GM18520 (cell line): Measurements from ENCODE around the gene ASAP2.

ENCODE experiments used
- ATAC-seq: cut with Tn5 transposase; IDR thresholded peaks from one replicate; pipeline ENCODE4 v1.9.1; 2021; ENCODE audit not compliant: unreplicated experiment

Gene ASAP2

DNA sequence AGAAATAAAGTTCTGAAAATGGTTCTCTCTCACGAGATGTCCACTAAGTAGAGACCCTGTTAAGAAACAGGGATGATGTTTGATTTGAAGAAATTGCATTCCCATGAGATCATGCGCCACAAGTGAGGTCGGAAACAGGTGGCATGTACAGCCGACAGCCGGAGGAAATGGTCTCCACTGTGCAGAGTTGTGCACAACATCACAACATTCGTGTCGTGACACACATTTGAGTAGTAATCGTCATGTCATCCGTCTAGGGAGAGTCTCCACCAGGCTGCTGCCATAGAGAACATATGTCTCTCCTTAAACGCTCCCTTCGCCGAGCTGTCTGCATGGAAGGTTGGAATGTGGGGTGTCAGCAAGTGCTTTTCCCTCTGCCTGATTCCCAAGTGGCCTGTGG, 84.7 kb downstream of the ASAP2 start:
- ATAC-seq = no peak

DNA sequence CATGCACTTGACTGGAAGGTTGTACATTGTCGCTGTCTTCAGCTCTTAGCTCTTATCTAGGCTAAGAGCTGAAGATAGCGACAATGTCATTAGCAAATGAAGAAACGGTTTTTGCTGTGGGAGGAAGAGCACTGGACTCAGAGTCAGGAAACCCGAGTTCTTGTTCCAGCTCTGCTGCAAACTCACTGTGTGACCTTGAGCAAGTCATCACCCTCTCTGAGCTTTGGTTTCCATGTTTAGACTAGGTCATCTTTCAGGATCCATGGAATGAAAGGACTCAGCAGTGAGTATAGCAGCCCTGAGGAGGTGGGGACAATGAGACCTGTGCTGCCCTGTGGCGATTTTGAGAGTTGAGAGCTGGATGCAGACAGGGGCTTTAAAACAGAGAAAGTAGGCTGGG, 85.3 kb downstream of the ASAP2 start:
- ATAC-seq = no peak

DNA sequence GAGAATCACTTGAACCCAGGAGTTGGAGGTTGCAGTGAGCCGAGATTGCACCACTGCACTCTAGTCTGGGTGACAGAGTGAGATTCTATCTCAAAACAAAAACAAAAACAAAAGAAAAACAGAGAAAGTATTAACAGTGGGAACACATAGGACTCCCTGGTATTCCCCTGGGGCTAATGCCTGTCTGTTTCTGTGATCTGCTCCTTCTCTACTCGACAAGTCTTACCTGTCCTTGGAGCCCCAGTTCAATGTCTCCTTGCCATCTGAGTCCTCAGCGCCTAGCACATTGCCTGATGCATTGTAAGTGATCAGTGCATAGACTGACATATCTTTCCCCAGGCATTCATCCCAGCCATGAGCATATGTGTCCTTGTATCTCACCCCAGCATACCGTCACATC, 85.8 kb downstream of the ASAP2 start:
- ATAC-seq = no peak

- ATAC-seq = no peak
Observed at GRCh38 chr2:9294764-9295163, 88.2 kb downstream of the ASAP2 start.

DNA sequence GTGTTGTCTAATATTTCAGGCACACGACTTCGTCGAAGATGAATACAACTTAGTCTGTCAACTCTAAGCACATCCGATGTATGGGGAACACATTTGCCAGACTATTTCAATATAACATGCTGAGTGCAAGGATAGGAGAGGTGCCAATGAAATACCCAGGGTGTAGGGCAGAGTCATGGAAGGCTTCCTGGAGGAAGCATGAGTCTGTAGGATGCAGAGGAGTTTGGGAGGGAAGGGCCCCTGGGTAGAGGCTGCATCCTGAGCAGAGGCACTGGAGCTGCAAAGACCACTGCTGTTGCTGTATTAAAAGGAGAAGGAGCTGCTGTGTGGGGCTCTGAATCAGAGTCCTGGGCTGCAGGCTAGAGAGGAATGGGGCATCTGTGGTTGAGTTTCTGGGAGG, 89.9 kb downstream of the ASAP2 start:
- no peak for ATAC-seq

DNA sequence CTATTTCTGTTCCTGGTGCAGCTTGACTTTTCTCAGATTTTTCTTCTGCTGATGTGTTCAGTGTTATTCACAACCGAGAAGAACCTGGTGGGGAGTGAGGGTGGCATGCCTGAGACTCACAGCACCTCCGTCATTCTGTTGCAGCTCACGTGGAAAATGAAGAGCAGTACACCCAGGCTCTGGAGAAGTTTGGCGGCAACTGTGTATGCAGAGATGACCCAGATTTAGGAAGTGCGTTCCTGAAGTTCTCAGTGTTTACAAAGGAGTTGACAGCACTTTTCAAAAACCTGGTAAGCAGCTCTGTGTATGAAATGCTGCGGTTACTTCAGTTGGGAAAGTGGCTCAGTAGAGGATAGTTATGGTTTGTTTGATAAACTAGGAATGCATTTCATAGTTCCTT, 90.5 kb downstream of the ASAP2 start:
- ATAC-seq = no peak

DNA sequence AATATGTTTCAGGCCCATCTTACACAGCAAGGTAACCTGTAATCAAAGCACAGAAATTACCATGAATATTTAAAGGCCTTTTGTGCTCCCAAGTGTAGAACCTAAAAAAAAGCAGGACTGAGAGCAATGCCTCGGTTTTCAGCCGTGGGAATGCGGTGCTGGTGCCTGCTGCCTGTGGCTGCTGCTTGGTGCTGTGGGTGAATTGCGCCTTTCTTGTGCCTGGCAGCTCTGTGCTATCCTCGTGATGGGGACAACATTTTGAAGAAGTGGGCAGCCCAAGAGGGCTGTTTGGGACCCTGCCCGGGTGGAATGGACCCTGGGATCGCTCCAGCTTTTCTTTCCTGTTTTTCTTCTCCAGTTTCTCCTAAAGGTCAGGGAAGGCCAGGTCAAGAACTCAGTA, 91.2 kb downstream of the ASAP2 start:
- no peak for ATAC-seq

GRCh38 chr2:9298583-9298982, 92.0 kb downstream of the ASAP2 start:
- no peak for ATAC-seq

DNA sequence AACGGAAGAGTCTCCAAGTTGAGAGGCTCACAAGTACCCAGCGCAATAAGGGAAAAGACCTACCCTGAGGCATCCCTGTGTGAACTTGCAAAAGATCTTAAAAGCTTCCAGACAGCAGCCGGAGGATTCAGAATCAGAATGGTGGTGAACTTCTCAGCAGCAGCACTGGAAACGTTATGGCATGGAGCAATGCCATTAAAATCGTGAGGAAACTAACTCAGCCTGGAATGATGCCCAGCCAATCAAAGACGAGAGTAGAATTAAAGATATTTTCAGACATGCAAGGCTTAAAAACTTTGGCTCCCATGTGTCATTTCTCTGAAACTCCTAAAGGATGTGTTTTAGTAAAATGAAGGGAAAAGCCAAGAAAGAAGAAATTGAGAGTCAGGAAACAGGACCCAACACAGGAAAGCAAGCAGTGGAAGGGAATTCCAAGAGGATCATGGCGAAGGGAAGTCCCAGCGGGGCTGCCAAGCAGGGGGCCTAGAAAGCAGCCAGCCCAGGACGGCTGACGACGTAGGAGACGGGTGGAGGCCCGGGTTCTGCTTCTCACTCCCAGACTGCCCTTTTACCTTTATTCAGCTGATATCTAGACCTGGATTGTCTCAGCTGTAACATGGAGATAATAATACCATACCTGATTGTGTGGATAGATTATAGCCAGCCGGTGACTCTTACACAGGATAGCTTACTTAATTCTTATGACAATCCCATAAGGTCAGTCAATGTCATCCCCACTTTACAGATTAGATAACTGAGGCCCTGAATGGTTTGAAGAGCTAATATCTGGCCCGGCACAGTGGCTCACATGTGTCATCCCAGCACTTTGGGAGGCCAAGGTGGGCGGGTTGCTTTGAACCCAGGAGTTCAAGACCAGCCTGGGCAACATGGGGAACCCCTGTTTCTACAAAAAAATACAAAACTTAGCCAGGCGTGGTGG, 92.8 kb downstream of the ASAP2 start:
- ATAC-seq = no peak

GRCh38 chr2:9300214-9300613, 93.6 kb downstream of the ASAP2 start:
- ATAC-seq = no peak

DNA sequence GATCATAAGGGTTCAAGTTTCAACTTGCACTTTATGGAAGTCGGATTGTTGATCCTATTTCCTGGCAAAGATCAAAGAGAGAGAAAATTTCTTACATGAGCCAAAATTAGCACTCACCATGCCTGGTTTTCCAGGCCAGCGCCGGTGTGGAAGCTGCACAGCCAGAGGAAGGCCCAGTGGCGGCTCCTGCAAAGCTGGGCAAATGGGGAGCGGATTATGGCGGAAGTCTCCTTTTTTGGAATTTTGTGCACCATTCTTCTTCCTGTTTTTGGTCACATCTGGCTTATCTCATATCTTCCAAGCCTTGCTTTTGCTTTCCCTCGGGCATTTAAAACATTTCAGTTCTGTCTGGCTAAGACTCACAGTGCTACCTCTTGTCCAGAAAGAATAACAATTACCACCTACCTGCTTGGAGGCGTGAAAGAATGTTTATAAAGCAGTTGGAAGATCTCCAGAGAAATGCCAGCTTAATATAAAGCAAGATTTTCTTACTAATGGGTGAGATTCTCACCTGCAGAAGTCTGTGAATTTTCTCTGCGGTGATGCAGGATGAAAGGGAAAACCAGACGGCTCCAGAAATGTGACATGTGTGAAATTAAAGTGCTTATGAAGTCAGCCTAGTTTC, 94.3 kb downstream of the ASAP2 start:
- no peak for ATAC-seq

- ATAC-seq = no peak
Observed at GRCh38 chr2:9302755-9303154, 96.1 kb downstream of the ASAP2 start.

DNA sequence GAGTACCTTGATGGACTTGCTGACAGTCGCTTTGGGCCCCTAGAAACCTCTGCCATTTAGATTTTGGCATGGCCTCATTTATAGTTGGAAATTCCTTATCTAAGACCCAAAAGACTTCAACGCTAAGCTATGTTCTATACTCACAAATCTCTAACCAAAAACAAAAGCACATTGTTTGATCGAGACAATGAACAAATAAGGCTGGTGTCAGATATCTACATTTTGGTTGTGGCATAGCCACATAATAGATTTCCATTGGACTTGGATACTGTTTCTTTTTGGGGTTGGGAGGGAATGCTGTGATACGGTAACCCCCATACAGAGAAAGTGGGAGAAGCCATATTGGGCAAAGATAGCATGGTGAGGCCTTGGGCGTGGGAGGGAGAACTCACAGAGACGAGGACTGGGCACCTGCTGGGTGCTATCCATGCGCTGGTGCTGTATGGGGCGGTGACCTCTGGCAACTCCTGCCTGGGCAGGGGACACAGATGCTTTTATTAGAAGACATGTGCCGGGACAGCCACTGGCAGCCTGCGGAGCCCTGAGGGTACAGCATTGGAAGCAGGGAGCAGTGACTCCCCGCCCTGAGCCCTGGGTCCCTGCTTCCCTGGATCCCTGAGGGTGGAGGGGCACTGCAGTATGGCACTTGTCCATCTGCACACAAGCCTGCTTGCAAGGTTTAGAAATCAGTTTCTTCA, 97.1 kb downstream of the ASAP2 start:
- ATAC-seq = no peak

GRCh38 chr2:9306911-9307310, 100.3 kb downstream of the ASAP2 start:
- ATAC-seq = no peak

- no peak for ATAC-seq
Observed at GRCh38 chr2:9307535-9307934, 100.9 kb downstream of the ASAP2 start.

GRCh38 chr2:9308186-9308955, 101.8 kb downstream of the ASAP2 start:
- no peak for ATAC-seq

GRCh38 chr2:9309147-9309546, 102.5 kb downstream of the ASAP2 start:
- ATAC-seq = no peak

DNA sequence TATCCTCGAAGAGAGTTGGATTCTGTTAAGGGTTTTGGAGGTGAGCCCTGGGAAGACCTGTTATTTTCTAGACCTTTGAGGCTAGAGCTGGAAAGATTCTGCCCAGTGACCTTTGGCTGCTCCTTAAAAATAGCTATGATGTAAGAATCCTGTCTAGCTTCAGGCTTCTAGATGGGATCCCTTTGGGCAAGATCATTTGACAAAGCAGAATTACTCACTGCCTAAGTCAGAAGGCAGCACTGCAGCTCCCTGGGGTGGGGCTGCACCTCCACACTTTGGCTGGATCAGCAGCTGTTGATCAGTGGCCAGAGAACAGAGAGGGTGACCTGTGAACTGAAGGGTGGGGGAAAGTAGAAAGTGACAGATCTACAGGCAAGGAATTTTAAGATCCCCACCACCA, 103.8 kb downstream of the ASAP2 start:
- no peak for ATAC-seq

- ATAC-seq = no peak
Observed at GRCh38 chr2:9310798-9311197, 104.2 kb downstream of the ASAP2 start.

- ATAC-seq = no peak
Observed at GRCh38 chr2:9311488-9311887, 104.9 kb downstream of the ASAP2 start.

- no peak for ATAC-seq
Observed at GRCh38 chr2:9312591-9312990, 106.0 kb downstream of the ASAP2 start.
